Loucy (cell line): ENCODE data around the gene ARHGAP28.

Source experiments
- H2AFZ ChIP-seq: fragments of 200-600 bp; sonication (generic); 2 replicates; pipeline ENCODE4 v1.6.0; 2016; ENCODE audit warnings: antibody characterized with exemption, mild to moderate bottlenecking, low read length, moderate library complexity
- H3F3A ChIP-seq: fragments of 200-600 bp; 2 replicates; pipeline ENCODE4 v1.6.0; 2016; ENCODE audit warnings: antibody characterized with exemption, low read depth, mild to moderate bottlenecking
- H3K27me3 ChIP-seq: fragments of 200-600 bp; sonication (generic); 2 replicates; pipeline ENCODE4 v1.6.1; 2014; ENCODE audit warnings: low read length, mild to moderate bottlenecking; ENCODE audit not compliant: insufficient read depth, poor library complexity, severe bottlenecking
- H3K36me3 ChIP-seq: fragments of 200-600 bp; sonication (generic); 2 replicates; pipeline ENCODE4 v1.6.1; 2016; ENCODE audit warnings: low read length; ENCODE audit not compliant: insufficient read depth
- H3K4me1 ChIP-seq: fragments of 200-600 bp; sonication (generic); 2 replicates; pipeline ENCODE4 v1.5.1; 2014; ENCODE audit warnings: low read length, mild to moderate bottlenecking; ENCODE audit not compliant: insufficient read depth, poor library complexity, severe bottlenecking
- H3K4me2 ChIP-seq: fragments of 200-600 bp; sonication (generic); 2 replicates; pipeline ENCODE4 v1.6.0; 2014; ENCODE audit warnings: antibody characterized with exemption, low read length, low read depth, mild to moderate bottlenecking; ENCODE audit not compliant: poor library complexity, severe bottlenecking
- H3K4me3 ChIP-seq: fragments of 200-600 bp; sonication (generic); 2 replicates; pipeline ENCODE4 v1.5.1; 2014; ENCODE audit warnings: low read length, mild to moderate bottlenecking, mixed read lengths; ENCODE audit not compliant: poor library complexity, severe bottlenecking
- H3K79me2 ChIP-seq: fragments of 200-600 bp; sonication (generic); 2 replicates; pipeline ENCODE4 v1.6.1; 2014; ENCODE audit warnings: low read length; ENCODE audit not compliant: insufficient read depth
- H3K9ac ChIP-seq: fragments of 200-600 bp; sonication (generic); 2 replicates; pipeline ENCODE4 v1.6.0; 2014; ENCODE audit warnings: mild to moderate bottlenecking, low read depth, low read length, moderate library complexity; ENCODE audit not compliant: poor library complexity, severe bottlenecking
- H3K9me2 ChIP-seq: fragments of 200-600 bp; sonication (generic); replicated peaks from 2 replicates; pipeline ENCODE4 v1.6.1; 2016; ENCODE audit warnings: low read depth, low read length, mixed read lengths
- H3K9me3 ChIP-seq: fragments of 200-600 bp; sonication (generic); 2 replicates; pipeline ENCODE4 v1.6.1; 2014; ENCODE audit warnings: mild to moderate bottlenecking, antibody characterized with exemption, low read length, low read depth; ENCODE audit not compliant: insufficient read depth
- H4K20me1 ChIP-seq: fragments of 200-600 bp; sonication (generic); 2 replicates; pipeline ENCODE4 v1.6.0; 2014; ENCODE audit warnings: antibody characterized with exemption, low read length, mild to moderate bottlenecking; ENCODE audit not compliant: insufficient read depth, poor library complexity, severe bottlenecking
- EZH2phosphoT487 ChIP-seq: fragments of 200-600 bp; IDR thresholded peaks from 2 replicates; pipeline ENCODE4 v1.6.1; 2018; ENCODE audit warnings: antibody characterized with exemption, mild to moderate bottlenecking, moderate library complexity, borderline replicate concordance
- TF ChIP-seq, protein P1 (sequence below): fragments of 200-600 bp; sonication (generic); conservative IDR thresholded peaks from 2 replicates; pipeline ENCODE4 v1.5.1; 2014; ENCODE audit warnings: mild to moderate bottlenecking, antibody characterized with exemption, low read length

The ARHGAP28 gene

DNA sequence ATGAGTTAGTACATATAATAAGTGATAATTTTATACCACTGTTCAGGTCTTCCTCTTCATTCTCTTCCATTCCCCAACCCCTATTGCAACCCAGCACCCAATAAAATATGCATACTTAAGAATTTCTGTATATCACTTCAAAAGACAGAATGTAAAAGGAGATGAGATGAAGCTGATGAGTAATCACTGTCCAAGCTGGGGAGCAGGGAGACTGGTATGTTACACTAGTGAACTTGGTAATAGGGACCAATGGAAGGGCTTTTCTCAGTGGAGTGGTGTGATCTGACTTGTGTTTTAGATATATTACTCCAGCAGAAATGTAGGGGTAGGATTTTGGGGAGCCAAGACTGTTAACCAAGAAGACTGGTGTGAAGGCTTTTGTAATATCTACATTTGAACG, 18.0 kb upstream of the ARHGAP28 start:
- Histone ChIP-seq H3K4me2 (no peak overlapping the region), H2AFZ (no peak overlapping the region), H3K9me3 (no peaks in the 10 kb centered on the region), H3K27me3 (no peaks in the 10 kb centered on the region), H4K20me1 (no peaks in the 10 kb centered on the region), H3K9me2 (no peaks in the 10 kb centered on the region), H3F3A (no peaks in the 10 kb centered on the region), H3K4me3 (no peak overlapping the region), H3K9ac (no peak overlapping the region), H3K36me3 (no peaks in the 10 kb centered on the region), H3K79me2 (no peaks in the 10 kb centered on the region), H3K4me1 (no peaks in the 10 kb centered on the region)
- TF ChIP-seq, protein P1, sequence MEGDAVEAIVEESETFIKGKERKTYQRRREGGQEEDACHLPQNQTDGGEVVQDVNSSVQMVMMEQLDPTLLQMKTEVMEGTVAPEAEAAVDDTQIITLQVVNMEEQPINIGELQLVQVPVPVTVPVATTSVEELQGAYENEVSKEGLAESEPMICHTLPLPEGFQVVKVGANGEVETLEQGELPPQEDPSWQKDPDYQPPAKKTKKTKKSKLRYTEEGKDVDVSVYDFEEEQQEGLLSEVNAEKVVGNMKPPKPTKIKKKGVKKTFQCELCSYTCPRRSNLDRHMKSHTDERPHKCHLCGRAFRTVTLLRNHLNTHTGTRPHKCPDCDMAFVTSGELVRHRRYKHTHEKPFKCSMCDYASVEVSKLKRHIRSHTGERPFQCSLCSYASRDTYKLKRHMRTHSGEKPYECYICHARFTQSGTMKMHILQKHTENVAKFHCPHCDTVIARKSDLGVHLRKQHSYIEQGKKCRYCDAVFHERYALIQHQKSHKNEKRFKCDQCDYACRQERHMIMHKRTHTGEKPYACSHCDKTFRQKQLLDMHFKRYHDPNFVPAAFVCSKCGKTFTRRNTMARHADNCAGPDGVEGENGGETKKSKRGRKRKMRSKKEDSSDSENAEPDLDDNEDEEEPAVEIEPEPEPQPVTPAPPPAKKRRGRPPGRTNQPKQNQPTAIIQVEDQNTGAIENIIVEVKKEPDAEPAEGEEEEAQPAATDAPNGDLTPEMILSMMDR, result no peak
- TF ChIP-seq EZH2phosphoT487, result no peak

GRCh38 chr18:6712401-6712800, 17.1 kb upstream of the ARHGAP28 start:
- H4K20me1 ChIP-seq, result no peaks in the 10 kb centered on the region
- no peaks in the 10 kb centered on the region for H3K79me2 ChIP-seq
- no peaks in the 10 kb centered on the region for H3K27me3 ChIP-seq
- TF ChIP-seq, protein P1, result no peak
- TF ChIP-seq EZH2phosphoT487, result no peak
- H3K4me2 ChIP-seq, result no peak overlapping the region
- no peak overlapping the region for H3K9ac ChIP-seq
- H3K4me3 ChIP-seq, result no peak overlapping the region
- H3K36me3 ChIP-seq, result no peaks in the 10 kb centered on the region
- no peaks in the 10 kb centered on the region for H3K9me2 ChIP-seq
- H3K9me3 ChIP-seq, result no peaks in the 10 kb centered on the region
- H3K4me1 ChIP-seq, result no peaks in the 10 kb centered on the region
- no peak overlapping the region for H2AFZ ChIP-seq
- no peaks in the 10 kb centered on the region for H3F3A ChIP-seq

DNA sequence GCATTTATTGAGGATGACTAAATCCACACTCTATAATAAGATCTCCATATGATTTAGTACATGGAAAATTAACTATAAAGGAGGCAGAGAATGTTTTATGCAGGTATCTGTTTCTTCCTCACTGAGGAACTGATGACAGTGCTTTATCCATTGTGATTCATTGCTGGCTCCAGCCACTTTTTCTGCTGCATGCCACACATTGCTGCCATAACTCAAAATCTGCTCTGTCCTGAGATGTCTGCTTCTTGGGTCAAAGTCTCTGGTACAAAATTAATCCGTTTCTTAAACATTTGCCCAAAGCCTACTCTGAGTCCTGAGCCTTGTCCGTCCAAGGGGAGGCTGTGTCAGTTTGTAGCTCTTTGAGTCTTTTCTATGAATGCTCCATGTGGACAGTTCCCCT, 15.5 kb upstream of the ARHGAP28 start:
- no peaks in the 10 kb centered on the region for H3K9me3 ChIP-seq
- no peaks in the 10 kb centered on the region for H3K4me1 ChIP-seq
- no peaks in the 10 kb centered on the region for H3K79me2 ChIP-seq
- no peaks in the 10 kb centered on the region for H3K27me3 ChIP-seq
- no peaks in the 10 kb centered on the region for H3K36me3 ChIP-seq
- no peaks in the 10 kb centered on the region for H4K20me1 ChIP-seq
- H2AFZ ChIP-seq, result no peak overlapping the region
- TF ChIP-seq, protein P1, result no peak
- no peak for TF ChIP-seq EZH2phosphoT487
- no peak overlapping the region for H3K4me3 ChIP-seq
- no peaks in the 10 kb centered on the region for H3F3A ChIP-seq
- H3K9me2 ChIP-seq, result no peaks in the 10 kb centered on the region
- no peak overlapping the region for H3K9ac ChIP-seq
- H3K4me2 ChIP-seq, result no peak overlapping the region
